Uterus (tissue), 4 donors: Measurements from ENCODE around the gene CDK4. TPM values are rescaled to one million over a fixed set of nuclear protein-coding genes. Genes with fewer than 3 reads are reported as not detected.
A peak's percentile ranks its signal among the peaks of the same experiment; 100 is the strongest.

Experiments used
- DNase-seq, 2 donors: peaks; one replicate each; pipeline ENCODE4 v3.0.0-alpha.2; 2019 to 2020
- H3K27ac ChIP-seq, 2 donors: fragments of 200-600 bp; sonication (generic); 1 replicate in 1 of 2; 2 replicates in 1 of 2; pipeline ENCODE4 v1.5.1; 2016 to 2018
- H3K27me3 ChIP-seq, 2 donors: fragments of 200-600 bp; sonication (generic); one replicate each; pipeline ENCODE4 v1.5.1; 2018 to 2019; ENCODE audit warnings: control low read depth in 1 of 2
- H3K36me3 ChIP-seq, 2 donors: fragments of 200-600 bp; sonication (generic); one replicate each; pipeline ENCODE4 v1.5.1; 2019; ENCODE audit warnings: control low read depth in 1 of 2
- H3K4me1 ChIP-seq, 2 donors: fragments of 200-600 bp; sonication (generic); one replicate each; pipeline ENCODE4 v1.5.1; 2018 to 2019; ENCODE audit warnings: control low read depth in 1 of 2
- H3K4me3 ChIP-seq, 2 donors: fragments of 200-600 bp; sonication (generic); 1 replicate in 1 of 2; 2 replicates in 1 of 2; pipeline ENCODE4 v1.5.1; 2018 to 2019; ENCODE audit warnings: mild to moderate bottlenecking in 1 of 2
- H3K9me3 ChIP-seq, 2 donors: fragments of 200-600 bp; sonication (generic); one replicate each; pipeline ENCODE4 v1.5.1; 2019; ENCODE audit warnings: control low read depth in 1 of 2
- POLR2A ChIP-seq, 2 donors: fragments of 450-650 bp; IDR thresholded peaks; one replicate each; pipeline ENCODE4 v1.6.1; 2016; ENCODE audit warnings: antibody characterized with exemption in 2 of 2, mild to moderate bottlenecking in 1 of 2, moderate library complexity in 1 of 2
- intact Hi-C: fragments of 100-400 bp; cut with DNase I; formaldehyde crosslinking; loops from one replicate; pipeline ENCODE4 v1.15.1; 2023; ENCODE audit warnings: low total_unique reads
- total RNA-seq, 4 donors: library from RNA; depleted of rRNA in 3 of 4; stranded (reverse); fragments of >200 nt in 3 of 4; gene quantifications; one replicate each; pipeline versions ENCODE4 v1.1.0 to v1.2.4, GENCODE V29; 2014 to 2023
- TF ChIP-seq, protein P1 (sequence below), 4 experiments: fragments of 200-600 bp in 2 of 4; fragments of 450-650 bp in 2 of 4; sonication (generic) in 2 of 4; IDR thresholded peaks; one replicate each; pipeline ENCODE4 v1.5.1; 2016 to 2019; ENCODE audit warnings: antibody characterized with exemption in 4 of 4, mild to moderate bottlenecking in 2 of 4, moderate library complexity in 1 of 4
- donor health status: DM: yes; HTN: yes; CAD: no.

The CDK4 gene
- total RNA-seq, 4 donors from 2014 or later: 60.0 to 190 (median 110) TPM

DNA sequence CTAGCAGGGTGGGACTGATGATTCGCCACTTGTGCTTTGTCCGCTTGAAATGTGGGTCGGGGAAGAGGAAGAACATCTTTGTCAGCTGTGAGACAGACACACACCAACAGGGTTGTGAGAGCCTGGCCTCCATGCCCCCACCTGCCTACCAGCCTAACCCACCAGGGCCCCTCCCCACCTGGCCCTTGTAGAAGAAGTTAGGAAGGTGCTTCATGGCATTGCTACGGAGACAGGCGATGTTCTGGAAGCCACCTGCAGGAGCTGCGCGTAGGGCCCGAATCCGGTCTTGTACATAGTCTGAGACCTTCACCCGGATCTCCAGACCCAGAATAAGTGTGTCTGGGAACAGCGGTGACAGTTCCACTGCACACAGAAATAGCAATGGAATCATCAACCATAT lies 17.5 kb upstream of the CDK4 start:
- H3K4me1 ChIP-seq: peaks cover 0 to 21% of the 10 kb centered on the region in 2 donors

DNA sequence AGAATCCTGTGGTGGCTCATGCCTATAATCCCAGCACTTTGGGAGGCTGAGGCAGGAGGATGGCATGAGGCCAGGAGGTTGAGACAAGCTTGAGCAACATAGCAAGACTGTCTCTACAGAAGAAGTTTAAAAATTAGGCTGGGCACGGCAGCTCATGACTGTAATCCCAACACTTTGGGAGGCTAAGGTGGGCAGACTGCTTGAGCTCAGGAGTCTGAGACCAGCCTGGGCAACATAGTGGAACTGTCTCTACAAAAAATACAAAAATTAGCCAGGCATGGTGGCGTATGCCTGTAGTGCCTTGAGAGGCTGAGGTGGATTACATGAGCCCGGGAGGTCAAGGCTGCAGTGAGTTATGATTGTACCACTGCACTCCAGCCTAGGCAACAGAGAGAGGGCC lies 15.8 kb upstream of the CDK4 start:
- peaks cover 19 to 22% of the 10 kb centered on the region in 2 donors for H3K27me3 ChIP-seq
- no peak for DNase-seq
- no peak overlapping the region for H3K4me3 ChIP-seq
- H3K36me3 ChIP-seq: no peaks in the 10 kb centered on the region
- H3K27ac ChIP-seq: no peak overlapping the region
- intact Hi-C loops: no loop called here
- TF ChIP-seq, protein P1, sequence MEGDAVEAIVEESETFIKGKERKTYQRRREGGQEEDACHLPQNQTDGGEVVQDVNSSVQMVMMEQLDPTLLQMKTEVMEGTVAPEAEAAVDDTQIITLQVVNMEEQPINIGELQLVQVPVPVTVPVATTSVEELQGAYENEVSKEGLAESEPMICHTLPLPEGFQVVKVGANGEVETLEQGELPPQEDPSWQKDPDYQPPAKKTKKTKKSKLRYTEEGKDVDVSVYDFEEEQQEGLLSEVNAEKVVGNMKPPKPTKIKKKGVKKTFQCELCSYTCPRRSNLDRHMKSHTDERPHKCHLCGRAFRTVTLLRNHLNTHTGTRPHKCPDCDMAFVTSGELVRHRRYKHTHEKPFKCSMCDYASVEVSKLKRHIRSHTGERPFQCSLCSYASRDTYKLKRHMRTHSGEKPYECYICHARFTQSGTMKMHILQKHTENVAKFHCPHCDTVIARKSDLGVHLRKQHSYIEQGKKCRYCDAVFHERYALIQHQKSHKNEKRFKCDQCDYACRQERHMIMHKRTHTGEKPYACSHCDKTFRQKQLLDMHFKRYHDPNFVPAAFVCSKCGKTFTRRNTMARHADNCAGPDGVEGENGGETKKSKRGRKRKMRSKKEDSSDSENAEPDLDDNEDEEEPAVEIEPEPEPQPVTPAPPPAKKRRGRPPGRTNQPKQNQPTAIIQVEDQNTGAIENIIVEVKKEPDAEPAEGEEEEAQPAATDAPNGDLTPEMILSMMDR (IDR thresholded peaks at IDR 0.05): no peak
- TF ChIP-seq POLR2A (IDR thresholded peaks at IDR 0.05): no peak
- peaks cover 0 to 16% of the 10 kb centered on the region in 2 donors for H3K4me1 ChIP-seq
- H3K9me3 ChIP-seq: no peaks in the 10 kb centered on the region

More for the DNA sequence above, 17.5 kb upstream of the CDK4 start:
- H3K27me3 ChIP-seq: peaks cover 2 to 7% of the 10 kb centered on the region in 2 donors
- H3K27ac ChIP-seq: no peak overlapping the region
- no peak for TF ChIP-seq POLR2A (IDR thresholded peaks at IDR 0.05)
- TF ChIP-seq, protein P1 (IDR thresholded peaks at IDR 0.05): no peak
- H3K36me3 ChIP-seq: no peaks in the 10 kb centered on the region
- intact Hi-C loops: no loop called here
- no peaks in the 10 kb centered on the region for H3K9me3 ChIP-seq
- DNase-seq: no peak
- H3K4me3 ChIP-seq: no peak overlapping the region

DNA sequence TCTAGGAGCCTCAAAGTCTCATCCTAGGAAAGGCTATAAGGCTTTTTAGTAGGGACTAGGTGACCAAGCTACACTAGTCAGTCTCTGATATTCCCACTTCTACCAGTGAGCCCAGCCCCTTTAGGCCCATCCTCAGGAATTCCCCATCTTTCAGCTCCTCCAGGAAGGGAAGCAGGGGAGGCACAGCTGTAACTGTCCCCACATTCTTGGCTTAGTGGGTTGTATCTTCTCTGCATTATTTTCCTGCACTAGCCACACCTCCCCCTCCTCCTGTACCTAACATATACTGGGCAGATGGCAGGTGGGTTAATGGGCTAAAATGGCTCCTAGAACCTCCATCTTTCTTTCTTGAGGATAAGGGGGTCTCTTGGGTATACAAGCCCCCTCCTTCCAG lies 15.2 kb upstream of the CDK4 start:
- DNase-seq: no peak
- no peak overlapping the region for H3K27ac ChIP-seq
- H3K4me3 ChIP-seq: no peak overlapping the region
- no peaks in the 10 kb centered on the region for H3K36me3 ChIP-seq
- no peaks in the 10 kb centered on the region for H3K9me3 ChIP-seq
- H3K27me3 ChIP-seq: peaks cover 23 to 24% of the 10 kb centered on the region in 2 donors
- no peak for TF ChIP-seq POLR2A (IDR thresholded peaks at IDR 0.05)
- TF ChIP-seq, protein P1 (IDR thresholded peaks at IDR 0.05): no peak
- peaks cover 0 to 16% of the 10 kb centered on the region in 2 donors for H3K4me1 ChIP-seq
- intact Hi-C loops: no loop called here

DNA sequence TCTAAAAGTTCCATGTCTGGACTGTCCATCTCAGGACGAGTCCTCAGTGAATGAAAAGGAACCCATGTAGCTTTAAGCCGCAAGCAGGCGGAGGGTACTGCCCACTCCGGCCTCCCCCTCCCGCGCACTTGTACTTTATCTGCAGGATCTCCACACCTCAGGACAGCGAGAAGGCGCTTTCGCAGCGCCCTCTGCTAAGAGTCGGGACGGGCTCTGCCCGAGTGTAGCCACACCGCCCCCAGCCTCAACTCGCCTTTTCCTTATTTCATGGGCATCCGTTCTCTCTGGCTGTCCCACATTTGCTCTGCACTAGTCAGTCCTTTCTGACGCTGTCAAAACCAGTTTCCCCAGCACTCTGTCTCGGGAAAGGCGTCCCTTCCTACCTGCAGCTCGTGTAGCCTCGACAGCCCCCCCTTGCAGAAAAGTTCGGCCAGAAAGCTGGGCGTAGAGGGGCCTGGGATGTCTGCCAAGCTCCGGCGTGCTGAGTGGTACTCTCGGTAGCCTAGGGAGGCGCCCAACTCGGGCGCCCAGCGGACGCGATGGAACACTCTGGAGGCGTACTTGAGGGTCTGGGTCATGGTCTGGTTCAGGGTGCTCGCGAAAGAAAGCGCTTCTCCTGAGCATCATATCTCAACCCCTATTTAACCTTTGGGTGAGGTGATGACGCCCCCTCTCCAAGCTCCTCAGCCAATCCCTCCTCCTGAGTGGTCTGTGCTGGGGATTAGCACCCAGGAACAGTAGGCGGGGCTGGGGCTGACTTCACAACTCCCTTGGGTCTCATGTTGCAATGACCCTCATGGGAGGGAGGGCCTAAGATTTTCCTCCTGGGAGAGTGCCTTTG lies 14.6 kb upstream of the CDK4 start, which contains the start of gene CYP27B1:
Gene CYP27B1 (minus strand): TSS at position 615 of the 841 bp plus-strand sequence. CDS start 37 bp downstream, at position 578.
- TF ChIP-seq POLR2A (IDR thresholded peaks at IDR 0.05): no peak
- TF ChIP-seq, protein P1 (IDR thresholded peaks at IDR 0.05): no peak
- H3K4me1 ChIP-seq: peaks cover 0 to 16% of the 10 kb centered on the region in 2 donors
- intact Hi-C loops: no loop called here
- no peaks in the 10 kb centered on the region for H3K9me3 ChIP-seq
- H3K4me3 ChIP-seq: peak within 1 kb of the TSS; percentile 3 to 5
- H3K36me3 ChIP-seq: no peaks in the 10 kb centered on the region
- H3K27me3 ChIP-seq: peaks cover 24 to 26% of the 10 kb centered on the region in 2 donors
- DNase-seq: no peak
- no peak within 1 kb of the TSS for H3K27ac ChIP-seq
